H7 (cell line): ENCODE results near the gene PRKAG2. TPM values are rescaled to one million over a fixed set of nuclear protein-coding genes. Genes with fewer than 3 reads are reported as not detected.

Experiments used
- DNase-seq: peaks from one replicate; pipeline ENCODE4 v3.0.0; 2012
- H3K27me3 ChIP-seq: 2 replicates; pipeline ENCODE4 v1.6.0; 2011; ENCODE audit warnings: mild to moderate bottlenecking, low read length; ENCODE audit not compliant: control insufficient read depth, insufficient read depth
- H3K36me3 ChIP-seq: replicated peaks from 2 replicates; pipeline ENCODE4 v1.5.1; 2011; ENCODE audit warnings: low read length; ENCODE audit not compliant: control insufficient read depth, insufficient read depth
- H3K4me3 ChIP-seq: 2 replicates; pipeline ENCODE4 v1.5.1; 2011; ENCODE audit warnings: low read depth, mild to moderate bottlenecking, control low read depth, low read length, moderate library complexity; ENCODE audit not compliant: insufficient read depth
- total RNA-seq: library from RNA; depleted of rRNA; stranded (reverse); fragments of >200 nt; shearing (Covaris generic); gene quantifications from 2 replicates; pipeline ENCODE4 v1.2.3, GENCODE V29; 2014

Gene PRKAG2
- total RNA-seq, 1 experiment from 2014 or later: 6.0 TPM

- Histone ChIP-seq H3K36me3 (no peaks in the 10 kb centered on the region), H3K27me3 (no peaks in the 10 kb centered on the region), H3K4me3 (no peak overlapping the region)
- no peak for DNase-seq
Observed at GRCh38 chr7:151600331-151600730, 276.6 kb downstream of the PRKAG2 start.

GRCh38 chr7:151599401-151600227, 277.3 kb downstream of the PRKAG2 start:
- Histone ChIP-seq H3K36me3 (no peaks in the 10 kb centered on the region), H3K4me3 (no peak overlapping the region), H3K27me3 (no peaks in the 10 kb centered on the region)
- DNase-seq: no peak

GRCh38 chr7:151597541-151598444, 279.1 kb downstream of the PRKAG2 start:
- H3K27me3 ChIP-seq: no peaks in the 10 kb centered on the region
- H3K4me3 ChIP-seq: no peak overlapping the region
- no peaks in the 10 kb centered on the region for H3K36me3 ChIP-seq
- DNase-seq: no peak

- Histone ChIP-seq H3K36me3 (no peaks in the 10 kb centered on the region), H3K27me3 (no peaks in the 10 kb centered on the region), H3K4me3 (no peak overlapping the region)
- DNase-seq: no peak
Observed at GRCh38 chr7:151595702-151596350, 281.1 kb downstream of the PRKAG2 start.

GRCh38 chr7:151592868-151593486, 283.9 kb downstream of the PRKAG2 start:
- H3K36me3 ChIP-seq: no peaks in the 10 kb centered on the region
- no peaks in the 10 kb centered on the region for H3K27me3 ChIP-seq
- DNase-seq: no peak
- H3K4me3 ChIP-seq: no peak overlapping the region

- Histone ChIP-seq H3K4me3 (no peak overlapping the region), H3K36me3 (no peaks in the 10 kb centered on the region), H3K27me3 (no peaks in the 10 kb centered on the region)
- DNase-seq: no peak
Observed at GRCh38 chr7:151592330-151592729, 284.6 kb downstream of the PRKAG2 start.

- DNase-seq: no peak
- H3K36me3 ChIP-seq: no peaks in the 10 kb centered on the region
- H3K27me3 ChIP-seq: no peaks in the 10 kb centered on the region
- no peak overlapping the region for H3K4me3 ChIP-seq
Observed at GRCh38 chr7:151591866-151592265, 285.0 kb downstream of the PRKAG2 start.

- Histone ChIP-seq H3K36me3 (no peaks in the 10 kb centered on the region), H3K27me3 (no peaks in the 10 kb centered on the region), H3K4me3 (no peak overlapping the region)
- no peak for DNase-seq
Observed at GRCh38 chr7:151590850-151591771, 285.8 kb downstream of the PRKAG2 start.

DNA sequence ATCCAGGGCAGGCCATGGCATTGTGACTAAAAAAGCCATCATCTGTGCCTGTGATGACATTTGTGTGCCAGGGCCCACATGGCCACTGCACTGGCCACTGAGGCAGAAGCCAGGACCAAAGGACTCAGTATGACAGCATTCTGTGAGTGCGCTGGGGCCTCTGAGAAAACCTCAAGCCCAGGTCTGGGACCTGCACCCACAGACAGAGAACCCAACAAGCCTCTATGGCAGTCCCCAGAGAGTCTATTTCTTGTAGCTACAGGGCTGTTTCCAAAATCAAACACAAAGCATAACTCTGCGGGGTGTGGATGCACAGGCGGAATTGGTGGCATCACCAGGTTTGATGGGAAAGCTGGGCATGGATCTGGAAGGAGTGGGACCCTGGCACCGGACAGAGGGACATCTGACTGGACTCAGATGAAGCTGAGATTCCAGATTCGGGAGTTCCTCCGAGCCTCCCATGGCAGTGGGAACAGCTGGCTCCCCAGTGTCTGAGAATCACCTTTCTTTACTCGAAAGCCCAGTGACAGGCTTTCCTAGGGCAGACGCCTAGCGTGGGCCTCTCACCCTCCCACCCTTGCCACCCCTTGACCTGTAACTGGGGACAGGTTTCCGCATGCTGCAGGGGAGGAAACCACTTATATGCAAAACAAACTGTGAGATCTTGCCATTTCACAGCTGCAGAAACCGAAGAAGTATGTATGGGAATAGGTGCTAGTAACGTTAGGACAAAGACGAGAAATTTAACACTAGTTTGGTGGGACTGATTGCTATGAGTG, 286.7 kb downstream of the PRKAG2 start:
- no peaks in the 10 kb centered on the region for H3K36me3 ChIP-seq
- H3K27me3 ChIP-seq: no peaks in the 10 kb centered on the region
- DNase-seq: no peak
- H3K4me3 ChIP-seq: no peak overlapping the region

GRCh38 chr7:151588982-151589381, 287.9 kb downstream of the PRKAG2 start:
- H3K36me3 ChIP-seq: no peaks in the 10 kb centered on the region
- DNase-seq: no peak
- H3K4me3 ChIP-seq: no peak overlapping the region
- no peaks in the 10 kb centered on the region for H3K27me3 ChIP-seq

DNA sequence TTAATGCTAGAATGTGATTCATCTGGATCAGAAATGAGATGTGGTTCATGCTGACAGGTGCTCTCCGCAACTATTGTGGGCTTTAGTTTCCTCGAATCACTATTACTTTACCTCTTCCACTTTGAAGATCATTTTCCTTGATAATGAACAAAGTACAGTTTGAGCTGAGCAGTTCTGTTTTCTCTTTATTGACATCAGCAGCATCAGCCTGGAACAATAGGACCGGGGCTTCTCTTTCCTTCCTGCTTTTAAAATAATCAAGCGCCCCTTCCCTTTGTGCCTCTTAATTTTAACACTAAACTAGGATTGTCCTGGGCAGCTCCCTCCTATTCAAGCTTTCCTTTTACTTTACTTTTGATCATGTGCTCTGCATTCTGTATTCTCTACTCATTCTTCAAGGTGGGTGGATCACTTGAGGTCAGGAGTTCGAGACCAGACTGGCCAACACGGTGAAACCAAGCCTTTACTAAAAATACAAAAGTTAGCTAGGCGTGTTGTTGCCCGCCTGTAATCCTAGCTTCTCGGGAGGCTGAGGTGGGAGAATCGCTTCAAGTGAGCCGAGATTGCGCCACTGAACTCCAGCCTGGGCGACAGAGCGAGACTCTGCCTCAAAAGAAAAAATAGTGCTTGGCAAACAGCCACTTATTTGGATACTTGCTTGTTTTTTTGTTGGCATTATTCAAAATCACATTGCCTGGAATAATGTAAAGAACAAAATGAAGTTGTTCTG, 290.2 kb downstream of the PRKAG2 start:
- Histone ChIP-seq H3K27me3 (no peaks in the 10 kb centered on the region), H3K4me3 (no peak overlapping the region), H3K36me3 (no peaks in the 10 kb centered on the region)
- DNase-seq: no peak

GRCh38 chr7:151585744-151586393, 291.0 kb downstream of the PRKAG2 start:
- Histone ChIP-seq H3K4me3 (no peak overlapping the region), H3K27me3 (no peaks in the 10 kb centered on the region), H3K36me3 (no peaks in the 10 kb centered on the region)
- DNase-seq: no peak
